RWPE2 (cell line): Measurements from ENCODE around the gene ADD1.
A peak's percentile ranks its signal among the peaks of the same experiment; 100 is the strongest.

Experiments
- ATAC-seq: fragments of 200-7000 bp; cut with Tn5 transposase; 3 replicates; pipeline ENCODE4 v1.9.1; 2021; ENCODE audit warnings: low read depth
- DNase-seq: peaks from one replicate; pipeline ENCODE4 v3.0.0-alpha.2; 2020; ENCODE audit warnings: low spot score
- H3K27ac ChIP-seq: fragments of 450-650 bp; 2 replicates; pipeline ENCODE4 v1.5.1; 2017; ENCODE audit warnings: mild to moderate bottlenecking; ENCODE audit not compliant: poor library complexity, severe bottlenecking
- H3K27me3 ChIP-seq: fragments of 250-450 bp; sonication (Bioruptor Pico); 2 replicates; pipeline ENCODE4 v1.5.1; 2021; ENCODE audit warnings: mild to moderate bottlenecking, moderate library complexity; ENCODE audit not compliant: insufficient read depth, poor library complexity, severe bottlenecking
- H3K36me3 ChIP-seq: fragments of 250-450 bp; sonication (Bioruptor Pico); 2 replicates; pipeline ENCODE4 v1.5.1; 2020; ENCODE audit warnings: low read depth, mild to moderate bottlenecking, moderate library complexity
- H3K4me1 ChIP-seq: fragments of 250-450 bp; sonication (Bioruptor Pico); 2 replicates; pipeline ENCODE4 v1.5.1; 2021; ENCODE audit warnings: mild to moderate bottlenecking, moderate library complexity; ENCODE audit not compliant: insufficient read depth, poor library complexity, severe bottlenecking
- H3K4me3 ChIP-seq: fragments of 250-450 bp; sonication (Bioruptor Pico); 2 replicates; pipeline ENCODE4 v1.5.1; 2021; ENCODE audit warnings: mild to moderate bottlenecking, moderate library complexity; ENCODE audit not compliant: severe bottlenecking
- H3K9me3 ChIP-seq: fragments of 250-450 bp; sonication (Bioruptor Pico); 2 replicates; pipeline ENCODE4 v1.5.1; 2021; ENCODE audit warnings: mild to moderate bottlenecking, moderate library complexity; ENCODE audit not compliant: severe bottlenecking
- CTCF ChIP-seq: fragments of 450-650 bp; IDR thresholded peaks from one replicate; pipeline ENCODE4 v1.5.1; 2017; ENCODE audit warnings: mild to moderate bottlenecking, moderate library complexity; ENCODE audit not compliant: poor library complexity, severe bottlenecking

Gene ADD1

GRCh38 chr4:2932321-2932950 is 88.8 kb downstream of the ADD1 start:
- Histone ChIP-seq H3K9me3 (no peaks in the 10 kb centered on the region), H3K27me3 (no peaks in the 10 kb centered on the region), H3K4me3 (no peak overlapping the region), H3K4me1 (peaks cover 12% of the 10 kb centered on the region), H3K27ac (peak overlapping the region; percentile 96), H3K36me3 (peaks cover 54% of the 10 kb centered on the region)
- DNase-seq, result peak; percentile 46
- ATAC-seq, result no peak
- TF ChIP-seq CTCF, result no peak

- peaks cover 18% of the 10 kb centered on the region for H3K4me1 ChIP-seq
- peak overlapping the region; percentile 51 for H3K4me3 ChIP-seq
- peaks cover 53% of the 10 kb centered on the region for H3K36me3 ChIP-seq
- ATAC-seq (no peak), DNase-seq (peak; percentile 58)
- TF ChIP-seq CTCF, result no peak
- H3K9me3 ChIP-seq, result no peaks in the 10 kb centered on the region
- H3K27ac ChIP-seq, result peak overlapping the region; percentile 96
- H3K27me3 ChIP-seq, result no peaks in the 10 kb centered on the region
Measured at GRCh38 chr4:2932951-2933565, 89.4 kb downstream of the ADD1 start.

- Histone ChIP-seq H3K27me3 (no peaks in the 10 kb centered on the region), H3K27ac (peak overlapping the region; percentile 96), H3K4me1 (peaks cover 20% of the 10 kb centered on the region), H3K4me3 (peak overlapping the region; percentile 51), H3K36me3 (peaks cover 53% of the 10 kb centered on the region), H3K9me3 (no peaks in the 10 kb centered on the region)
- DNase-seq, result no peak
- no peak for ATAC-seq
- no peak for TF ChIP-seq CTCF
Measured at GRCh38 chr4:2933566-2934076, 90.0 kb downstream of the ADD1 start.

- H3K27me3 ChIP-seq, result no peaks in the 10 kb centered on the region
- H3K9me3 ChIP-seq, result no peaks in the 10 kb centered on the region
- TF ChIP-seq CTCF, result no peak
- peaks cover 20% of the 10 kb centered on the region for H3K4me1 ChIP-seq
- DNase-seq (peak; percentile 57), ATAC-seq (0 out of 3 replicates have a peak, but pooled peaks have one; percentile 0)
- H3K36me3 ChIP-seq, result peaks cover 53% of the 10 kb centered on the region
- peak overlapping the region; percentile 96 for H3K27ac ChIP-seq
- H3K4me3 ChIP-seq, result peak overlapping the region; percentile 94
Measured at GRCh38 chr4:2934077-2934812, 90.6 kb downstream of the ADD1 start.
